H9 (cell line): ENCODE data around the gene XRN2. TPM values are rescaled to one million over a fixed set of nuclear protein-coding genes. Genes with fewer than 3 reads are reported as not detected.

Source experiments
- DNase-seq: peaks from one replicate; pipeline ENCODE4 v3.0.0-alpha.2; 2017
- H2AFZ ChIP-seq: one replicate; pipeline ENCODE4 v1.6.1; 2013; ENCODE audit warnings: mild to moderate bottlenecking, low read length, control low read depth, moderate library complexity
- H2AK5ac ChIP-seq: 2 replicates; pipeline ENCODE4 v1.6.1; 2013; ENCODE audit warnings: low read length, control low read depth, mixed read lengths; ENCODE audit not compliant: insufficient read length
- H2BK120ac ChIP-seq: one replicate; pipeline ENCODE4 v1.6.1; 2013; ENCODE audit warnings: low read depth, mild to moderate bottlenecking, low read length, control low read depth, inconsistent platforms; ENCODE audit not compliant: poor library complexity, severe bottlenecking
- H2BK12ac ChIP-seq: 2 replicates; pipeline ENCODE4 v1.6.1; 2013; ENCODE audit warnings: low read length, control low read depth, mixed read lengths, low read depth; ENCODE audit not compliant: insufficient read length
- H2BK15ac ChIP-seq: 2 replicates; pipeline ENCODE4 v1.6.1; 2013; ENCODE audit warnings: low read depth, low read length, control low read depth
- H2BK20ac ChIP-seq: one replicate; pipeline ENCODE4 v1.6.1; 2013; ENCODE audit warnings: low read depth, mild to moderate bottlenecking, low read length, control low read depth, inconsistent platforms; ENCODE audit not compliant: poor library complexity, severe bottlenecking
- H2BK5ac ChIP-seq: 2 replicates; pipeline ENCODE4 v1.6.1; 2013; ENCODE audit warnings: low read length, control low read depth, mixed read lengths; ENCODE audit not compliant: insufficient read length
- H3K14ac ChIP-seq: 2 replicates; pipeline ENCODE4 v1.6.1; 2013; ENCODE audit warnings: low read length, control low read depth; ENCODE audit not compliant: insufficient read depth
- H3K18ac ChIP-seq: 2 replicates; pipeline ENCODE4 v1.6.1; 2013; ENCODE audit warnings: low read depth, mild to moderate bottlenecking, mixed read lengths, low read length, control low read depth; ENCODE audit not compliant: insufficient read length
- H3K23ac ChIP-seq: 2 replicates; pipeline ENCODE4 v1.6.1; 2013; ENCODE audit warnings: low read length, control low read depth, mixed read lengths, low read depth; ENCODE audit not compliant: insufficient read length
- H3K23me2 ChIP-seq: 2 replicates; pipeline ENCODE4 v1.6.1; 2013; ENCODE audit warnings: low read depth, mild to moderate bottlenecking, mixed read lengths, low read length, control low read depth; ENCODE audit not compliant: insufficient read length, poor library complexity, severe bottlenecking
- H3K27ac ChIP-seq: 2 replicates; pipeline ENCODE4 v1.5.1; 2013; ENCODE audit warnings: low read length, control low read depth, mixed read lengths, low read depth; ENCODE audit not compliant: insufficient read length
- H3K27me3 ChIP-seq: 2 replicates; pipeline ENCODE4 v1.6.1; 2013; ENCODE audit warnings: low read length, control low read depth, inconsistent platforms; ENCODE audit not compliant: insufficient read depth
- H3K4ac ChIP-seq: 2 replicates; pipeline ENCODE4 v1.6.1; 2013; ENCODE audit warnings: low read depth, mild to moderate bottlenecking, control low read depth, inconsistent platforms, low read length, moderate library complexity
- H3K4me1 ChIP-seq: 2 replicates; pipeline ENCODE4 v1.6.1; 2013; ENCODE audit warnings: low read length, control low read depth, inconsistent platforms; ENCODE audit not compliant: insufficient read depth
- H3K4me2 ChIP-seq: 2 replicates; pipeline ENCODE4 v1.6.1; 2013; ENCODE audit warnings: low read length, control low read depth, mixed read lengths; ENCODE audit not compliant: insufficient read length, insufficient read depth
- H3K56ac ChIP-seq: 2 replicates; pipeline ENCODE4 v1.6.1; 2013; ENCODE audit warnings: low read depth, mild to moderate bottlenecking, mixed read lengths, low read length, control low read depth; ENCODE audit not compliant: insufficient read length
- H3K79me1 ChIP-seq: 2 replicates; pipeline ENCODE4 v1.6.1; 2013; ENCODE audit warnings: low read depth, mild to moderate bottlenecking, moderate library complexity, low read length, control low read depth, inconsistent platforms; ENCODE audit not compliant: insufficient read depth, poor library complexity, severe bottlenecking
- H3K79me2 ChIP-seq: 2 replicates; pipeline ENCODE4 v1.6.1; 2013; ENCODE audit warnings: low read length, control low read depth, inconsistent platforms; ENCODE audit not compliant: insufficient read depth
- H3K9ac ChIP-seq: 2 replicates; pipeline ENCODE4 v1.6.1; 2013; ENCODE audit warnings: low read length, control low read depth, mixed read lengths; ENCODE audit not compliant: insufficient read length; ENCODE audit errors: extremely low read depth
- H3K9me3 ChIP-seq: one replicate; pipeline ENCODE4 v1.6.1; 2013; ENCODE audit warnings: low read depth, low read length, inconsistent platforms; ENCODE audit not compliant: control insufficient read depth
- H3T11ph ChIP-seq: one replicate; pipeline ENCODE4 v1.6.1; 2013; ENCODE audit warnings: mild to moderate bottlenecking, low read length, control low read depth, inconsistent platforms
- H4K20me1 ChIP-seq: one replicate; pipeline ENCODE4 v1.6.1; 2013; ENCODE audit not compliant: control insufficient read depth, insufficient read length, insufficient read depth
- H4K5ac ChIP-seq: 2 replicates; pipeline ENCODE4 v1.6.1; 2013; ENCODE audit warnings: low read depth, mild to moderate bottlenecking, mixed read lengths, low read length, control low read depth; ENCODE audit not compliant: insufficient read length
- H4K8ac ChIP-seq: replicated peaks from 2 replicates; pipeline ENCODE4 v1.6.1; 2013; ENCODE audit warnings: low read length, control low read depth, mixed read lengths, low read depth; ENCODE audit not compliant: insufficient read length
- H4K91ac ChIP-seq: 2 replicates; pipeline ENCODE4 v1.6.1; 2013; ENCODE audit warnings: low read depth, mild to moderate bottlenecking, moderate library complexity, mixed read lengths, low read length, control low read depth; ENCODE audit not compliant: insufficient read length
- H3K27ac Mint-ChIP-seq, 3 experiments: 2 replicates in 2 of 3; 3 replicates in 1 of 3; pipeline ENCODE4 v1.8.0; 2020 to 2021; ENCODE audit warnings: mixed read lengths in 3 of 3, mild to moderate bottlenecking in 1 of 3, moderate library complexity in 1 of 3
- H3K27me3 Mint-ChIP-seq: 2 replicates; pipeline ENCODE4 v1.8.0; 2021; ENCODE audit warnings: low read depth, mild to moderate bottlenecking, moderate library complexity, mixed read lengths
- H3K36me3 Mint-ChIP-seq, 3 experiments: 2 replicates in 2 of 3; 3 replicates in 1 of 3; pipeline ENCODE4 v1.8.0; 2020 to 2021; ENCODE audit warnings: low read depth in 3 of 3, mixed read lengths in 3 of 3; ENCODE audit not compliant: insufficient read depth in 1 of 3
- H3K4me1 Mint-ChIP-seq, 2 experiments: 2 replicates each; pipeline ENCODE4 v1.8.0; 2020; ENCODE audit warnings: mixed read lengths in 2 of 2
- H3K4me3 Mint-ChIP-seq, 2 experiments: 2 replicates in 1 of 2; 3 replicates in 1 of 2; pipeline ENCODE4 v1.8.0; 2020 to 2021; ENCODE audit warnings: mild to moderate bottlenecking in 2 of 2, mixed read lengths in 2 of 2, moderate library complexity in 1 of 2
- H3K9me3 Mint-ChIP-seq, 2 experiments: 2 replicates in 1 of 2; 3 replicates in 1 of 2; pipeline ENCODE4 v1.8.0; 2020; ENCODE audit warnings: mild to moderate bottlenecking in 2 of 2, mixed read lengths in 2 of 2, moderate library complexity in 1 of 2
- CTCF ChIP-seq: fragments of 200-600 bp; sonication (generic); conservative IDR thresholded peaks from 3 replicates; pipeline ENCODE4 v1.8.0; 2021; ENCODE audit warnings: antibody characterized with exemption, mild to moderate bottlenecking
- WGBS: extraction: QIAGEN DNeasy Blood & Tissue Kit; methylation state at CpG from one replicate; pipeline ENCODE4 v1.1.7; 2013; ENCODE audit warnings: missing lambda C conversion rate, low lambda C conversion rate, mixed read lengths; ENCODE audit not compliant: insufficient read length; ENCODE audit errors: extremely low coverage; 5-methylcytosine and 5-hydroxymethylcytosine counted together
- total RNA-seq: library from RNA; stranded (reverse); gene quantifications from 2 replicates; pipeline ENCODE4 v1.2.1, GENCODE V29; 2021

The XRN2 gene
- total RNA-seq, 1 experiment from 2014 or later: 96.7 TPM

GRCh38 chr20:21380711-21381110, 77.6 kb downstream of the XRN2 start:
- H3T11ph ChIP-seq: no peak overlapping the region
- DNase-seq: no peak
- H3K79me2 ChIP-seq: peaks cover 2% of the 10 kb centered on the region; the same call in 1 of the 2 replicates
- H3K4ac ChIP-seq: no peak overlapping the region
- TF ChIP-seq CTCF: no peak
- no peak overlapping the region for H3K14ac ChIP-seq
- Mint-ChIP-seq H3K27me3 (no peaks in the 10 kb centered on the region), H3K4me3 (no peak overlapping the region), H3K27ac (no peak overlapping the region), H3K36me3 (peaks cover 3 to 39% (median 18%) of the 10 kb centered on the region in 3 experiments; a peak in 5 of 7 replicates), H3K4me1 (peaks cover 3 to 4% of the 10 kb centered on the region in 2 experiments; a peak in 1 of 4 replicates), H3K9me3 (no peaks in the 10 kb centered on the region)
- H2AK5ac ChIP-seq: no peak overlapping the region
- H3K4me1 ChIP-seq: no peaks in the 10 kb centered on the region
- H3K9me3 ChIP-seq: no peaks in the 10 kb centered on the region
- no peak overlapping the region for H4K91ac ChIP-seq
- no CpG with 5 or more reads among the region's 2 CpGs for WGBS
- no peak overlapping the region for H2BK20ac ChIP-seq
- H3K23me2 ChIP-seq: no peaks in the 10 kb centered on the region
- no peak overlapping the region for H4K5ac ChIP-seq
- no peak overlapping the region for H2AFZ ChIP-seq
- no peak overlapping the region for H3K4me2 ChIP-seq
- H4K20me1 ChIP-seq: no peaks in the 10 kb centered on the region
- no peak overlapping the region for H4K8ac ChIP-seq
- H2BK12ac ChIP-seq: no peak overlapping the region
- H3K23ac ChIP-seq: no peak overlapping the region
- H3K9ac ChIP-seq: no peak overlapping the region
- H3K79me1 ChIP-seq: peaks cover 2% of the 10 kb centered on the region
- H3K56ac ChIP-seq: no peak overlapping the region
- no peaks in the 10 kb centered on the region for H3K27me3 ChIP-seq
- no peak overlapping the region for H2BK120ac ChIP-seq
- no peak overlapping the region for H3K27ac ChIP-seq
- H2BK5ac ChIP-seq: no peak overlapping the region
- no peak overlapping the region for H3K18ac ChIP-seq
- H2BK15ac ChIP-seq: no peak overlapping the region
